ENCODE measurements around the gene PIK3R3.

Gene PIK3R3

DNA sequence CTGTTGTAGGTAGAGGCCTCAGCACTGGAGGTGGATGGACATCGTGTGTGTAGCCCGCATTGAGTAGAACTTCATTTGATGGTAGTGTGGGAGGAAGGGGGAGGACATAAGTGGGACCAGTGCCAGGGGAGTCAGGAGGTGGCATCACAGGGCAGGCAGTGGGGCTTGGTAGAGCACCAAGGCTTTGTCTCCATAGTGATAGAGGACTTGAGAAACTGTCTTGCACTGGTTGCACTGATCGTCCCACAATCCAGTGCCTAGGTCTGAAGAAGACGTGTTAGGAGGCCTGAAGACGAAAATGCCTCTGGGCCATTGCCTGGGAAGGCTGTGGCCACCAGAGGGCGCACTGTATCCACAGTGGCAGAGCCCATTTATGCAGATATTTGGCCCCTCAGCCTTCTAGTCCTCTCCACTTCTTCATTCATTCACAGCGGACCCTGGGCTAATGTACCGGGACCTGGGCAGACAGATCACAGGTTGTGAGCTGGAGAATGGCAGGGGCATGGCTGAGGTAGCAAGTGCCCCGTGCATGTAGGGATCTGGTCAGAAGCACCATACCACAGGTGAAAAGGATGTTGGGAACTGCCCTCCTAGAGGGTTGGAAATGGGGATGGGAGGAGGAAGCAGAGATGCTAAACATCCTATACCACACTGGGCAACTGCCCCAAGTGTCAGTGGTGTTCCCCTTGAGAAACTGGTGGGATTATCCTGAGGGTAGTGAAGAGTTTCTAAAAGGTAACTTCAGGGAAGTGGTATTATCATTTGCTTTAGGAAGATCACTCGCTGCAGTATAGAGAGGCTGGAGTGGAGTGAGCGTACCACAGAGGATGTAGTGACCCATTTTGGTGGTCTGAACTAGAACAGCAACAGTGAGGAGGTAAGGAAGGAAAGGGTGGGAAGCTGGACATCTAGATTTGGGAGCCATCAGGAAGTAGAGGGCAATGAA, 95.3 kb downstream of the PIK3R3 start:
- peak; percentile 64 for DNase-seq (ENCODE audit: extremely low spot score, insufficient read length, low read depth)
- peak; percentile 89 for FAIRE-seq

DNA sequence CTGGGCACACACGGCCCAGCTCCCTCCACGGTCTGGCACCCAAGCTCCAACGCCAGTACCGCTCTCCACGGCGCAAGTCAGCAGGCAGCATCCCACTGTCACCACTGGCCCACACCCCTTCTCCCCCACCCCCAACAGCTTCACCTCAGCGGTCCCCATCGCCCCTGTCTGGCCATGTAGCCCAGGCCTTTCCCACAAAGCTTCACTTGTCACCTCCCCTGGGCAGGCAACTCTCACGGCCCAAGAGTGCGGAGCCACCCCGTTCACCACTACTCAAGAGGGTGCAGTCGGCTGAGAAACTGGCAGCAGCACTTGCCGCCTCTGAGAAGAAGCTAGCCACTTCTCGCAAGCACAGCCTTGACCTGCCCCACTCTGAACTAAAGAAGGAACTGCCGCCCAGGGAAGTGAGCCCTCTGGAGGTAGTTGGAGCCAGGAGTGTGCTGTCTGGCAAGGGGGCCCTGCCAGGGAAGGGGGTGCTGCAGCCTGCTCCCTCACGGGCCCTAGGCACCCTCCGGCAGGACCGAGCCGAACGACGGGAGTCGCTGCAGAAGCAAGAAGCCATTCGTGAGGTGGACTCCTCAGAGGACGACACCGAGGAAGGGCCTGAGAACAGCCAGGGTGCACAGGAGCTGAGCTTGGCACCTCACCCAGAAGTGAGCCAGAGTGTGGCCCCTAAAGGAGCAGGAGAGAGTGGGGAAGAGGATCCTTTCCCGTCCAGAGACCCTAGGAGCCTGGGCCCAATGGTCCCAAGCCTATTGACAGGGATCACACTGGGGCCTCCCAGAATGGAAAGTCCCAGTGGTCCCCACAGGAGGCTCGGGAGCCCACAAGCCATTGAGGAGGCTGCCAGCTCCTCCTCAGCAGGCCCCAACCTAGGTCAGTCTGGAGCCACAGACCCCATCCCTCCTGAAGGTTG, 97.6 kb downstream of the PIK3R3 start:
- FAIRE-seq = no peak
- DNase-seq (ENCODE audit: extremely low spot score, insufficient read length, low read depth) = no peak

DNA sequence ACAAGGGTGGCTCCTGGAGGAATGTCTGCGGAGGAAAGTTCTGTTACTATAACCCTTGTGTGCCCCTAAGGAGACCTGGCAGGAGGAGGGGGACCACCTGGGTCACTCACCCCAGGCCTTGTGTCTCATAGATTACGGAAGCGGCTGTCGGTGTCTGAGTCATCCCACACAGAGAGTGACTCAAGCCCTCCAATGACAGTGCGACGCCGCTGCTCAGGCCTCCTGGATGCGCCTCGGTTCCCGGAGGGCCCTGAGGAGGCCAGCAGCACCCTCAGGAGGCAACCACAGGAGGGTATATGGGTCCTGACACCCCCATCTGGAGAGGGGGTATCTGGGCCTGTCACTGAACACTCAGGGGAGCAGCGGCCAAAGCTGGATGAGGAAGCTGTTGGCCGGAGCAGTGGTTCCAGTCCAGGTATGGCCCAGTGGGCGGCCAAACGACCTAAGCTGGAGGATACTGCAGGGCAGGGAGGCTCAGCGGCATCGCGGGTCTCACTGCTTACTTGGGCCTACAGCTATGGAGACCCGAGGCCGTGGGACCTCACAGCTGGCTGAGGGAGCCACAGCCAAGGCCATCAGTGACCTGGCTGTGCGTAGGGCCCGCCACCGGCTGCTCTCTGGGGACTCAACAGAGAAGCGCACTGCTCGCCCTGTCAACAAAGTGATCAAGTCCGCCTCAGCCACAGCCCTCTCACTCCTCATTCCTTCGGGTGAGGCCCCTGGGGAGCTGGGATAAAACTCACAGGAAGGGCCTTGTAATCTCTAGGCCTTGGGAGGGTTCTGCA, 101.4 kb downstream of the PIK3R3 start:
- FAIRE-seq (no peak), DNase-seq (ENCODE audit: extremely low spot score, insufficient read length, low read depth) (no peak)

DNA sequence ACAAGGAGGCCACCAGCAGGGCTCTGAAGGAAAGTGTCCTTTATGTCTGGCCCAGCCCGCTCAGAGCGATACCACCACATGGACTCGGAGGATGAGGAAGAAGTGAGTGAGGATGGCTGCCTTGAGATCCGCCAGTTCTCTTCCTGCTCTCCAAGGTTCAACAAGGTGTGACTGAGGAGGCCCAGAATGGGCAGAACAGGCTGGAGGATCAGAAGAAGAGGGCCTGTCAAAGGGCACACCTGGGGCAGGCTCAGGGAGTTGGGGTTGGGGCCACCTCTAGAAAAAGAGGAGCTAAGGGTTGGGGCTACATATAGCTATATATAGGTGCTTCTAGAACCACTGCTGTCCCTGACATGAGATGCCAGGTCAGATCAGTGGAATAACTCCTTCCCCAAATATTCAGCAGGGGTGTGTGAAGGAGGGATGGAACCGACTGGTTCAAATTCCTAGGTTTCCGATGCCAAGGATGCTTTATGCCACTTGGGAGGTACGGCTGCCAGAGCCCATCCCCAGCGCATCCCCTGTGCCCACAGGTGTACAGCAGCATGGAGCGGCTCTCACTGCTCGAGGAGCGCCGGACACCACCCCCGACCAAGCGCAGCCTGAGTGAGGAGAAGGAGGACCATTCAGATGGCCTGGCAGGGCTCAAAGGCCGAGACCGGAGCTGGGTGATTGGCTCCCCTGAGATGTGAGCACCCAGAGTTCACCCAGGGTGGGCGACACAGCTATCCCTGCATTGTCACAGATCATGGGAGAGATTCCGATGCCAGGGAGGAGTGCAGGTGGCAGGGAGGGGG, 102.2 kb downstream of the PIK3R3 start:
- no peak for FAIRE-seq
- no peak for DNase-seq (ENCODE audit: extremely low spot score, insufficient read length, low read depth)

DNA sequence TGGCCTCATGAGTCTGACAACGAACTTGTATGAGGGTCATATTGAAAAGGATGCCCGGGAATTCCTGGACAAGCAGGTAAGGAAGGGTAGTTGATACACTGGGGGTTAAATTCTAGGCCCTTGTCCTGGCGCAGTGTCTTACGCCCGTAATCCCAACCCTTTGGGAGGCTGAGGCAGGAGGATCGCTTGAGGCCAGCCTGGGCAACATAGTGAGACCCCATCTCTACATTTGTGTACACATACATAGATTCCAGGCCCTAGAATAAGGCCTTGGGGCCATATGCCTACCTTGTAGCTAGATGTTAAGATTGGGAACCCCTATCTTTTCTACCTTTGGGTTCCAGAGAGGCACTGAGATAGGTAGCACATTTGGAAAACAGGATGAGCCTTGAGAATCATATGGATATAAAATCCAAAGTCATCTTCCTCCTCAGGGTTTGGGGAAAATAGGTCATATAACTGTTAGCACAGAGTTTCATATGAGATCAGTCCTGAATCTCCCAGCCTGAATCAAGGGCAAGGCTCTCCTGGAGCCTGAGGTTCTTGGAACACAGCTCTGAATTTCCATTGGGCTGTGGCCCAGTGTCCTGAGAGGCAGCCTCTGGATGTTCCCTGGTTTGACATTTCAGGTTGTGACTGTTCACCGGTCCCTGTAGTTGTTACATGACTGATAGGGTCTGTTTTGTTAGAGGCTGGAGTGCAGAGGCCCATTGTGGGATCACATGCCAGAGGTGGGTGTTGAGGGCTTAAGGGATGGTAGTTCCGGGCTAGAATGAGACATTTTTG, 104.4 kb downstream of the PIK3R3 start:
- FAIRE-seq (no peak), DNase-seq (ENCODE audit: extremely low spot score, insufficient read length, low read depth) (no peak)

DNA sequence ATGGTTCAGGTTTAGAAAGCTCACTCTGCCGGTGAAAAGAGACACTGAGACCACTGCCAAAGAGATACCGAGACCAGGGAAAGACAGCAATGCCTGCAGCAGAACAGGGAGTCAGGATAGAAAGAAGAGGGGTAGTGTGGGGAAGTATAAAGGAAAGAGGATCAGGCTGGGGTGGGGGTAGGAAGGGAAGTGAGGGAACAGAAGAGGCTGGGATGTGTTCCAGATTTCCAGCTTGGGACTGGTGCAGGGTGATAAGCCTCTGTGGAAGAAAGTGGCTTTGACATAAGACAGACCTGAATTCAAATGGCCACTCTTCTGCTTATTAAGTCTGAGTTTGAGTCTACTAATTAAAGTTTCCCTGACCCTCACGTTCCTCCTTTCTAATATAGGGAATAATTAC, 105.9 kb downstream of the PIK3R3 start:
- no peak for FAIRE-seq
- no peak for DNase-seq (ENCODE audit: extremely low spot score, insufficient read length, low read depth)

DNA sequence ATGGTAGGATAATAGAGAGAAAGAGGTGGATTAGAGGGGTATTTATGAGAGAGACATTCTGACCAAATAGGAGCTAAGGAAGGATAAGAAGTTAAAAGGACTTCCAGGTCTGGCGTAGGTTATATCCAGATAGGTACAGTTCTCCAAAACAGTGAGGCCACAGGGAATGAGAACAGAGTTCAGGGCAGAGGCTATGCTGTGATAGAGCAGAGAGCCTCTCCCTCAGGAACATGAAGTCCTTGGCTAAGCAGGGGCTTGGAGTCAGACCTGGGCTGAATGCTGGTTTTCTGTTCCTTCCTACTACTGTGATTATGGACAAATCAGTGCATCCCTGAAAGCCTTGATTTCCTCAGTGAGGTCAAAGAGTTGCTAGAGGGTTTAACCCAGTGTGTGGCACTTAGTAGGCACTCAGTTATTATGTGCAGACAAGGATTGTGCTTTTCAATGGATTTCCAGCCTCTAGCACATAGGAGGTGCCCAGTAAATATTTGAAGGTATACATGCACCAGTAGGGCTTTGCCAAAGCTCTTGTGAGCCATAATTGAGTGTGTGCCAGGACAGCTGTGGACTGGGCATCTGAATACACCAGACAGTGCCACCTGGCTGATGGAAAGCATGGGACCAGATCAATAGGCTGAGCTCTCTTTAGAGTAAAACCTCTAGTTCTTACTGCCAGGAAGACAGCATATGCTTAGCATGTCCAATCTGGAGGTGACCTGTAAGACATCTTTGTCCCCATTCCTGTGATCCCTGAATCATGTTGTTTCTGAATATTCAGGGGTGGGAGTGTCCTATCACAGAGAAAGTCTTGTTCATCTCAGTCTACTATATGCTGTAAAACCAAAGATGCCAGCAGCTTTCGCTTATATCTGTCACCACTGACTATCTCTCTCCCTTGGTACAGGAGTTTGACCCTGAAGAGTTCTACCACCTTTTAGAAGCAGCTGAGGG, 111.1 kb downstream of the PIK3R3 start:
- FAIRE-seq = no peak
- DNase-seq (ENCODE audit: extremely low spot score, insufficient read length, low read depth) = no peak

DNA sequence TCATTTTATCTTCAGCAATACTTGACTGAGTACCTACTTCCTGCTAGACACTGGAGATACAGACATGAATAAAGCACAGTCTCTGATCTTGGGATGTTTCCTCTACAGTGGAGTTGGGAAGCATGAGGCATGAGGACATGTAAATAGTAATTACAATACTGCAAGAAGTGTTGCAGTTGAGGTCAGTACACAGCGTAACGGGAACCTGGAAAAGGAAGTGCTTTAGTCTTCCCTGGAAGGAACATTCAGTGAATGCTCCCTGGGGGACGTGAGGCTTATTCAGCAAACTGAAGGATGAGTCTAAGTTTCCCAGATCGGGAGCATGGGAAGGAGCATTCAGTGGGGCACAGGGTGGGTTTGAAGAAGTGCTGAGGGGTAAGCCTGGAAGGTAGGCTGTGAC, 112.4 kb downstream of the PIK3R3 start:
- FAIRE-seq (no peak), DNase-seq (ENCODE audit: extremely low spot score, insufficient read length, low read depth) (no peak)

DNA sequence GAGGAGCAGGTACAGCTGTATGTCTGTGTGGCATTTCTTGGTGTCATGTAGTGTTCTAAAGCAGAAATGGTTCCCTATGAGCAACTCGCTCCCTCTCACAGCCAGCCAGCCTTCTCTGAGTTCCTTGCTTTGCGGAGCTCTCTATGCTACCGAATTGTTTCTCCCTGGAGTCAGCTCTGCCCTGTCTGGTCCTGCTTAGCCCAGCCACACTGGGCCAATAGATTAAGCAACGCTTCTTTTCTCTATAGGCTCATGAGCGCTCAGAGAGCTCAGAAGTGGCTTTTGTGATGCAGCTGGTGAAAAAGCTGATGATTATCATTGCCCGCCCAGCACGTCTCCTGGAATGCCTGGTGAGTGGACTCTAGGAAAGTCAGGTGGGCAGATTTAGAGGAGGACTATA, 113.1 kb downstream of the PIK3R3 start:
- DNase-seq (ENCODE audit: extremely low spot score, insufficient read length, low read depth) = no peak
- FAIRE-seq = no peak

DNA sequence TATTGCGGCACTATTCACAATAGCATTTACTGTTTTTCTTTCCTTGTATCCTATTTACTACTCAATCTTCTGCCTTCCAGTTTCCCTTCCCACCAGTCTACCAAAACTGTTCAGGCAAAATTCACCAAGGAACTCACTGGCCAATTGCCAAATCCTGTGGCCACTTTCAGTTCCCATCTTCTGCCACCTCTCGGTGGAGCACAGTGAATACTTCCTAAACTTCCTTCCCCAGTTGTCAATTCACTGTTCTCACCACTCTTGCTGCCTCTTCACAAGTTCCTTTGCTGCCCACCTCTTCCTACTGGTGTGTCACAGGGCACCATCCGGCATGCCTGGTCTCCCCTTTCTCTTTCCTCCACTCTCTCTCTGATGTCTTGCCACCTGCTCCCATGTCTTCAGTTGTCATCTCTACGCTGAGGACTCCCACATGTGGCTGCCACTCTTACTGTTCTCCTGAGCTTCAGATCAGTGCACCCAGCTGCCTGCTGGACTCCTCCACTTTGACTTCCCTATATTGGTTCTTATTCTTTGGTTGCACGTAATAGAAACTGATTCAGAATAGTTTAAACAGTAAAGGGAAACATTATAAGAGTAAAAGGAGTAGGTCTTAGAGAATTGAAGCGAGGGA, 114.4 kb downstream of the PIK3R3 start:
- FAIRE-seq (peak; percentile 5), DNase-seq (ENCODE audit: extremely low spot score, insufficient read length, low read depth) (no peak)

DNA sequence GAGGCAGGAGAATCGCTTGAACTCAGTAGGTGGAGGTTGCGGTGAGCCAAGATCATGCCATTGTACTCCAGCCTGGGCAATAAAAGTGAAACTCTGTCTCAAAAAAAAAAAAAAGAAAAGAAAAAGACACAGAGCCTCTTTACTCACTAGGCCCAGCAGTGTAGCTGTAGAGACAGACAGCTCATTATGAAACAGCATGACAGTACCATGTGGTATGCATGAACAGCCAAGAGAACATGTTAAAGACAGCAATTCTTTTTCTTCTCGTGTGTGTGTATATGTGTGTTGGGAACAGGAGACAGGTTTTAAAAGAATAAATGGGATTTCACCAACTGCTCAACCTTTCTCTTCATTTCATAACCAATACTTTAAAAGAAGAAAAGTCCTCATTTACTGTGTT, 118.8 kb downstream of the PIK3R3 start:
- DNase-seq (ENCODE audit: extremely low spot score, insufficient read length, low read depth) = no peak
- no peak for FAIRE-seq

DNA sequence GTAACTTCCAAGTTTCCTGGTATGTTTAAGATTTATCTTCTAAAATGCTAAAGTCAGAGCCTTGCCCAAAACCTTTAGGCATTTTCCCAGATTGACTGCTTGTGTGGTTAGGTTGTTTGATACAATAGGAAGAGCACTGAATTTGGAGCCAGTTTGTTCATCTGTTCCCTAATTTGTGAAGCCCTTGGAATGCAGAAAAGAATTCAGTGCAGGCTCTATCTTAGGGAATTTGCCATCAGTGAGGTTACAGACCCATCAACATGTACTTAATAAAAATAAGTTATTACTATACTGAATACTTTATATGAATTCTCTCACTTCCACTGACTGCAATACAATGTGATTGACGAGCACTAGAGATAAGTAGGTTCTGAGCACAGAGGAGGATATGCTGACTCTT, 120.2 kb downstream of the PIK3R3 start:
- DNase-seq (ENCODE audit: extremely low spot score, insufficient read length, low read depth) = no peak
- no peak for FAIRE-seq

DNA sequence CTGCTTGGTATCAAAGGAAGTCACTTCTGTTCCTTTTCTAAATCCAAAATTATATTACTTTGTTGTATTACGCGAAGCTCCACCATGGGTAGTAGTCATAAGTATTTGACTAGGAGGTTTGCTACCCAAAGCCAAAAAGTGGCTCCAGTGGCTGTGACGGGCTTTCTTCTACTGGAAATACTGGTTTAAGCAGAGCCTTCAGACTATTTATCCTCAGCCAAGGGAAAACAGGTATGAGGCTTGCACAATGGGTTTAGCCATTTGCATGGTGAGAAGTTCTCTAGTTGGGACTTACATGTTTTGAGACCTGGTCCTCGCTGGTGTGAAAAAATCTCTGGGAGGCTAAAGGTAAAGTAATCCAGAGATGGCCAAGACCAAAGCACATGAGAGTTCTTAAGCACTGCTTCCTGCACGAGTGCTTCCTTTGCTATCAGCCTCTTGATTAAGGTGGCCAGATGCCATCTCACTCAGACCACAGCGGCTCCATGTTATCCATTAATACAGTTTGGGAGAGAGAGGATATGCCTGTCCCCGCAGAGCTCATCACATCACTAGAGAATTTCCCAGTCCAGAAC, 121.2 kb downstream of the PIK3R3 start:
- FAIRE-seq = no peak
- no peak for DNase-seq (ENCODE audit: extremely low spot score, insufficient read length, low read depth)

DNA sequence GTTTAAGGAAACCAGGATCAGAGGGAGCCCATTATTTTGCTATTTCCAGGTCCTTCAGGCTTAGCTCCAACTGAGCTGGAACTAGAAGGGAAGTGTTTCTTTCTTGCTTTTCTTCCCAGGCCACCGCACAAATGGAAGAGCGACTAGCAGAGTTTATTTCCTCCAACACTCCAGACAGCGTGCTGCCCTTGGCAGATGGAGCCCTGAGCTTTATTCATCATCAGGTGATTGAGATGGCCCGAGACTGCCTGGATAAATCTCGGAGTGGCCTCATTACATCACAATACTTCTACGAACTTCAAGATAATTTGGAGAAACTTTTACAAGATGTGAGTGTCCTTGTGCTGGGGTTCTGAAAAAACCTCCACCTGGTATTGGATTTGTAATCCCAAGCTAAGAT, 121.8 kb downstream of the PIK3R3 start:
- no peak for FAIRE-seq

DNA sequence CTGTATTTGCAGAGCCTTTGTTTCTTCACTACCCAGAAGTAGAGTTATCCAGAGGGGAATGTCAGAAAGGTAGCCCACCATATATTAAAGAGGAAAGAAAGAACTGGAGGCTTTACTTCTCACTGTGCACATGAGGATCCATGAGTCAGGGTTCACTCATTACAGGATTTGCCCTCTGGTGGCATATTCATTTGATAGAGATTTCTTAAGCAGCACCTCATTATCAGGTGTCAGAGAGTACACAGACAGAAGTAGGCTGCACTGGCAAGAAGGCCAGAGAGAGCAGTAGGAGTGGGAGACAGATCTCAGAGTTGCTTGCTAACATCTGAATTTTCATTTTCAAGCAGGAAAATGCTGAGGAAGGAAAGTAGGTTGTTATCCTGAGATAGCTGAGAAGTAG, 123.8 kb downstream of the PIK3R3 start:
- DNase-seq (ENCODE audit: extremely low spot score, insufficient read length, low read depth) = no peak
- no peak for FAIRE-seq

More for the DNA sequence above, 121.8 kb downstream of the PIK3R3 start:
- no peak for DNase-seq (ENCODE audit: extremely low spot score, insufficient read length, low read depth)

DNA sequence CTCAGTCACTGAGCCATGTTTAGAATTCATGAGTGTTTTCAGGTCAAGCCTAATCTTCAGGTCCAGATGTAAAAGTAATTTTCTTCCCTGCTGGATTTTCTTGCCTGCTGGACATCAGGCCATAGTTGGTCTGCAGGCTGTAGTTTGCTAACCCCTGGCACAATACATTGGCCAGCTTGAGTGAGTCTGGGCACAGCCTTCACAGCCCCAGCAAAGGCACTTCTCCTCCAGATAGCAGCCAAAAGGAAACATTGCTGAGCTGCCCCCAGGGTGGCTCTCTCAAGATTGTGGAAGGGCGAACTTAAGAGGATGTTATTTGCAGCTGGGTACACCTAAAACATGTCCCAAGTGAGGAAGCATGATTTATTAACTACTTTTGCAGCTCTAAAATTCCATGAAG, 126.8 kb downstream of the PIK3R3 start:
- FAIRE-seq (no peak), DNase-seq (ENCODE audit: extremely low spot score, insufficient read length, low read depth) (no peak)

DNA sequence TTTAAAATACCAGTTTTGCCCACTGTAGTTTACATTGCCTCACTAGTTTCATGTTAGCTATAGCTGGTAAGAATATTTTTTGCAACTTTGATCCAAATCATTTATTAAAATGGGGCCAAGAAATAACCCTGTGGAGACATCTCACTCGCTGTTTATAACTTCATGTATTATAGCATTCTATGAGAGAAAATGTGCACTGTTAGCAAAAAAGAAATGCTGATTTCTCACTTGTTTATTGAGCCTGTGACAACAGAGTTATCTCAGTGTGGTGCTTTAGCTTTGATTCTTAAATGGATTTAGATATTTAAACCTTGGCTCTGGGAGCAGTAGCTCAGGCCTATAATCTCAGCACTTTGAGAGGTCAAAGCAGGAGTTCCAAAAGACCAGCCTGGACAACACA, 127.9 kb downstream of the PIK3R3 start:
- DNase-seq (ENCODE audit: extremely low spot score, insufficient read length, low read depth) (no peak), FAIRE-seq (no peak)
